Vagina (tissue), 2 donors: ENCODE measurements around the gene ABCA13. TPM values are rescaled to one million over a fixed set of nuclear protein-coding genes. Genes with fewer than 3 reads are reported as not detected.

ENCODE experiments used
- DNase-seq, 2 donors: peaks; one replicate each; pipeline ENCODE4 v3.0.0-alpha.2; 2017; ENCODE audit errors: extremely low spot score in 2 of 2
- H3K27ac ChIP-seq: fragments of 200-600 bp; sonication (generic); one replicate; pipeline ENCODE4 v1.5.1; 2019
- H3K27me3 ChIP-seq: fragments of 200-600 bp; sonication (generic); one replicate; pipeline ENCODE4 v1.5.1; 2019
- H3K36me3 ChIP-seq, 2 donors: fragments of 200-600 bp; sonication (generic); one replicate each; pipeline ENCODE4 v1.5.1; 2017 to 2019
- H3K4me1 ChIP-seq: fragments of 200-600 bp; sonication (generic); one replicate; pipeline ENCODE4 v1.5.1; 2019
- H3K4me3 ChIP-seq, 2 donors: fragments of 200-600 bp; sonication (generic); 1 replicate in 1 of 2; 2 replicates in 1 of 2; pipeline ENCODE4 v1.5.1; 2016 to 2019
- H3K9me3 ChIP-seq: fragments of 200-600 bp; sonication (generic); one replicate; pipeline ENCODE4 v1.5.1; 2019
- CTCF ChIP-seq, 3 experiments: fragments of 450-650 bp in 2 of 3; fragments of 200-600 bp in 1 of 3; sonication (generic) in 1 of 3; IDR thresholded peaks; one replicate each; pipeline ENCODE4 v1.5.1; 2017 to 2019; ENCODE audit warnings: antibody characterized with exemption in 3 of 3, mild to moderate bottlenecking in 2 of 3, moderate library complexity in 2 of 3
- POLR2A ChIP-seq, 2 donors: fragments of 450-650 bp; IDR thresholded peaks; one replicate each; pipeline ENCODE4 v1.6.1; 2017; ENCODE audit warnings: antibody characterized with exemption in 2 of 2, mild to moderate bottlenecking in 2 of 2, moderate library complexity in 2 of 2
- POLR2AphosphoS5 ChIP-seq, 2 donors: sonication (generic); formaldehyde crosslinking; IDR thresholded peaks; one replicate each; pipeline ENCODE4 v1.9.0; 2017; ENCODE audit warnings: antibody characterized with exemption in 2 of 2, mild to moderate bottlenecking in 2 of 2, low read depth in 1 of 2; ENCODE audit not compliant: insufficient read depth in 1 of 2
- intact Hi-C: fragments of 100-400 bp; cut with DNase I; formaldehyde crosslinking; loops from one replicate; pipeline ENCODE4 v1.15.1; 2023
- total RNA-seq: library from RNA; depleted of rRNA; stranded (reverse); fragments of >200 nt; gene quantifications from one replicate; pipeline ENCODE4 v1.2.3, GENCODE V29; 2016

Gene ABCA13
- total RNA-seq, 1 donor from 2014 or later: under 0.01 TPM

GRCh38 chr7:48420206-48420605 lies 248.9 kb downstream of the ABCA13 start:
- Histone ChIP-seq H3K36me3 (no peaks in the 10 kb centered on the region), H3K4me1 (no peaks in the 10 kb centered on the region), H3K27me3 (no peaks in the 10 kb centered on the region), H3K4me3 (no peak overlapping the region), H3K9me3 (no peaks in the 10 kb centered on the region), H3K27ac (no peak overlapping the region)
- DNase-seq: no peak
- intact Hi-C loops: no loop called here
- TF ChIP-seq POLR2AphosphoS5 (IDR thresholded peaks at IDR 0.05; ENCODE audit: insufficient read depth in 1 of 2, low read depth in 1 of 2) (no peak), CTCF (IDR thresholded peaks at IDR 0.05) (no peak), POLR2A (IDR thresholded peaks at IDR 0.05) (no peak)

GRCh38 chr7:48421357-48421756 lies 250.1 kb downstream of the ABCA13 start:
- Histone ChIP-seq H3K4me3 (no peak overlapping the region), H3K4me1 (no peaks in the 10 kb centered on the region), H3K36me3 (no peaks in the 10 kb centered on the region), H3K27ac (no peak overlapping the region), H3K27me3 (no peaks in the 10 kb centered on the region), H3K9me3 (no peaks in the 10 kb centered on the region)
- no peak for DNase-seq
- no peak for TF ChIP-seq POLR2A (IDR thresholded peaks at IDR 0.05)
- no peak for TF ChIP-seq CTCF (IDR thresholded peaks at IDR 0.05)
- intact Hi-C loops: no loop called here

GRCh38 chr7:48424731-48425130 lies 253.5 kb downstream of the ABCA13 start:
- Histone ChIP-seq H3K27ac (no peak overlapping the region), H3K27me3 (no peaks in the 10 kb centered on the region), H3K9me3 (no peaks in the 10 kb centered on the region), H3K4me1 (no peaks in the 10 kb centered on the region), H3K36me3 (no peaks in the 10 kb centered on the region), H3K4me3 (no peak overlapping the region)
- intact Hi-C loops: no loop called here
- TF ChIP-seq POLR2AphosphoS5 (IDR thresholded peaks at IDR 0.05; ENCODE audit: insufficient read depth in 1 of 2, low read depth in 1 of 2): no peak
- no peak for TF ChIP-seq CTCF (IDR thresholded peaks at IDR 0.05)
- no peak for TF ChIP-seq POLR2A (IDR thresholded peaks at IDR 0.05)
- no peak for DNase-seq

- no peak for DNase-seq
- TF ChIP-seq CTCF (IDR thresholded peaks at IDR 0.05): no peak
- no peak for TF ChIP-seq POLR2AphosphoS5 (IDR thresholded peaks at IDR 0.05; ENCODE audit: insufficient read depth in 1 of 2, low read depth in 1 of 2)
- TF ChIP-seq POLR2A (IDR thresholded peaks at IDR 0.05): no peak
- intact Hi-C loops: no loop called here
Measured at GRCh38 chr7:48426331-48426965, 255.2 kb downstream of the ABCA13 start.

GRCh38 chr7:48426966-48427555 lies 255.8 kb downstream of the ABCA13 start:
- Histone ChIP-seq H3K27me3 (no peaks in the 10 kb centered on the region), H3K36me3 (no peaks in the 10 kb centered on the region), H3K9me3 (no peaks in the 10 kb centered on the region), H3K4me1 (no peaks in the 10 kb centered on the region), H3K27ac (no peak overlapping the region), H3K4me3 (no peak overlapping the region)
- no peak for DNase-seq
- TF ChIP-seq CTCF (IDR thresholded peaks at IDR 0.05) (no peak), POLR2A (IDR thresholded peaks at IDR 0.05) (no peak), POLR2AphosphoS5 (IDR thresholded peaks at IDR 0.05; ENCODE audit: insufficient read depth in 1 of 2, low read depth in 1 of 2) (no peak)
- intact Hi-C loops: no loop called here

More at GRCh38 chr7:48426331-48426965, 255.2 kb downstream of the ABCA13 start:
- Histone ChIP-seq H3K36me3 (no peaks in the 10 kb centered on the region), H3K27ac (no peak overlapping the region), H3K27me3 (no peaks in the 10 kb centered on the region), H3K4me1 (no peaks in the 10 kb centered on the region), H3K9me3 (no peaks in the 10 kb centered on the region), H3K4me3 (no peak overlapping the region)
